Measurements from ENCODE around the gene NPAS3.

Gene NPAS3

GRCh38 chr14:33016613-33017012 lies 77.9 kb downstream of the NPAS3 start:
- no peak overlapping the region for H3K4me2 ChIP-seq (ENCODE audit: low read depth, low read length, poor library complexity, severe bottlenecking)
- no peaks in the 10 kb centered on the region for H3K9me3 ChIP-seq (ENCODE audit: insufficient read depth, low read depth, low read length)
- no peaks in the 10 kb centered on the region for H3K27me3 ChIP-seq (ENCODE audit: insufficient read depth, low read length, poor library complexity, severe bottlenecking)
- H3K9me2 ChIP-seq (replicated peaks; ENCODE audit: low read depth, low read length): no peaks in the 10 kb centered on the region
- no peaks in the 10 kb centered on the region for H3K79me2 ChIP-seq (ENCODE audit: insufficient read depth, low read length)
- H3K9ac ChIP-seq (ENCODE audit: low read depth, low read length, poor library complexity, severe bottlenecking): no peak overlapping the region
- no peak for TF ChIP-seq EZH2phosphoT487 (IDR thresholded peaks at IDR 0.05; ENCODE audit: borderline replicate concordance)
- TF ChIP-seq CTCF (conservative IDR thresholded peaks at IDR 0.05; ENCODE audit: low read length): no peak
- H3K4me1 ChIP-seq (ENCODE audit: insufficient read depth, low read length, poor library complexity, severe bottlenecking): no peaks in the 10 kb centered on the region
- H2AFZ ChIP-seq (ENCODE audit: low read length): no peak overlapping the region
- no peaks in the 10 kb centered on the region for H3K36me3 ChIP-seq (ENCODE audit: insufficient read depth, low read length)
- no peak overlapping the region for H3K4me3 ChIP-seq (ENCODE audit: low read length, poor library complexity, severe bottlenecking)
- no peaks in the 10 kb centered on the region for H4K20me1 ChIP-seq (ENCODE audit: insufficient read depth, low read length, poor library complexity, severe bottlenecking)
- H3F3A ChIP-seq (ENCODE audit: low read depth): no peaks in the 10 kb centered on the region

GRCh38 chr14:33017016-33017415 lies 78.3 kb downstream of the NPAS3 start:
- H3K4me2 ChIP-seq (ENCODE audit: low read depth, low read length, poor library complexity, severe bottlenecking): no peak overlapping the region
- no peak for TF ChIP-seq CTCF (conservative IDR thresholded peaks at IDR 0.05; ENCODE audit: low read length)
- no peak for TF ChIP-seq EZH2phosphoT487 (IDR thresholded peaks at IDR 0.05; ENCODE audit: borderline replicate concordance)
- H2AFZ ChIP-seq (ENCODE audit: low read length): no peak overlapping the region
- no peaks in the 10 kb centered on the region for H3K9me3 ChIP-seq (ENCODE audit: insufficient read depth, low read depth, low read length)
- no peaks in the 10 kb centered on the region for H3K36me3 ChIP-seq (ENCODE audit: insufficient read depth, low read length)
- H3K79me2 ChIP-seq (ENCODE audit: insufficient read depth, low read length): no peaks in the 10 kb centered on the region
- H3K4me3 ChIP-seq (ENCODE audit: low read length, poor library complexity, severe bottlenecking): no peak overlapping the region
- no peaks in the 10 kb centered on the region for H3K27me3 ChIP-seq (ENCODE audit: insufficient read depth, low read length, poor library complexity, severe bottlenecking)
- H3K9ac ChIP-seq (ENCODE audit: low read depth, low read length, poor library complexity, severe bottlenecking): no peak overlapping the region
- H3K9me2 ChIP-seq (replicated peaks; ENCODE audit: low read depth, low read length): no peaks in the 10 kb centered on the region
- H4K20me1 ChIP-seq (ENCODE audit: insufficient read depth, low read length, poor library complexity, severe bottlenecking): no peaks in the 10 kb centered on the region
- no peaks in the 10 kb centered on the region for H3K4me1 ChIP-seq (ENCODE audit: insufficient read depth, low read length, poor library complexity, severe bottlenecking)
- H3F3A ChIP-seq (ENCODE audit: low read depth): no peaks in the 10 kb centered on the region

- H3K9ac ChIP-seq (ENCODE audit: low read depth, low read length, poor library complexity, severe bottlenecking): no peak overlapping the region
- no peaks in the 10 kb centered on the region for H3K9me2 ChIP-seq (replicated peaks; ENCODE audit: low read depth, low read length)
- H3F3A ChIP-seq (ENCODE audit: low read depth): no peaks in the 10 kb centered on the region
- no peaks in the 10 kb centered on the region for H3K4me1 ChIP-seq (ENCODE audit: insufficient read depth, low read length, poor library complexity, severe bottlenecking)
- no peaks in the 10 kb centered on the region for H3K9me3 ChIP-seq (ENCODE audit: insufficient read depth, low read depth, low read length)
- H3K79me2 ChIP-seq (ENCODE audit: insufficient read depth, low read length): no peaks in the 10 kb centered on the region
- TF ChIP-seq CTCF (conservative IDR thresholded peaks at IDR 0.05; ENCODE audit: low read length) (no peak), EZH2phosphoT487 (IDR thresholded peaks at IDR 0.05; ENCODE audit: borderline replicate concordance) (no peak)
- H3K36me3 ChIP-seq (ENCODE audit: insufficient read depth, low read length): no peaks in the 10 kb centered on the region
- H3K4me3 ChIP-seq (ENCODE audit: low read length, poor library complexity, severe bottlenecking): no peak overlapping the region
- no peak overlapping the region for H3K4me2 ChIP-seq (ENCODE audit: low read depth, low read length, poor library complexity, severe bottlenecking)
- no peaks in the 10 kb centered on the region for H3K27me3 ChIP-seq (ENCODE audit: insufficient read depth, low read length, poor library complexity, severe bottlenecking)
- no peak overlapping the region for H2AFZ ChIP-seq (ENCODE audit: low read length)
- no peaks in the 10 kb centered on the region for H4K20me1 ChIP-seq (ENCODE audit: insufficient read depth, low read length, poor library complexity, severe bottlenecking)
These were observed 80.7 kb downstream of the NPAS3 start for GRCh38 chr14:33019346-33019745.

Data from Loucy (cell line).